DMS153 (cell line): ENCODE results near the gene TRIM71.
"Not testable (repeated sequence)": the region's sequence is repeated elsewhere in the genome, so short reads cannot be mapped to it uniquely, and the experiment has no call there.

Experiments
- DNase-seq: peaks from one replicate; lab custom pipeline; 2025; lab: John Stamatoyannopoulos, UW

Gene TRIM71

DNA sequence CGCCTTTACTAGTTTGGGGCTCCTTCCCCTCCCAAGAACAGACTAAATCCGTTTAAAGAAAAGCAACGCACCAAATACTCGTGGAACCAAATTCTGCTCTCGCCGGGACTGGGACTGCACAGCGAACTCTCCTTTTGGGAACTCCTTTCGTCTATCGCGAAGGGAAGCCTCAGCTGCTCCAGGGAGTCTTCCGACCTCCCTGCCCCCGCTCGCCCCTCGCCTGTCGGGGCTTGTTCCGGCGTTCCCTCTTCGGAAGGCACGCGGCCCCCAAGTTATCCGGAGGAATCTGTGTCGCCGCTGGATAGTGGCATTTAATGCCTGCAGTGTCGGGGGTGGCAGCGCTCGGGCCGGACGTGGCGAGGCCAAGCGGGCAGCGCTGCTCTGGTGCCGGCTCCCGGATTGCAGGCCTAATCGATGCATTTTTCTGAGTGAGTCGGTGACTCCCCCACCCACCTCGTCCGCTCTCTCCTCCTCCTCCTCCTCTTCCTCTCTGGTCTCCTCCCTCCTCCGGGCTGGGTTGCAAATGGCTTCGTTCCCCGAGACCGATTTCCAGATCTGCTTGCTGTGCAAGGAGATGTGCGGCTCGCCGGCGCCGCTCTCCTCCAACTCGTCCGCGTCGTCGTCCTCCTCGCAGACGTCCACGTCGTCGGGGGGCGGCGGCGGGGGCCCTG lies at the start of gene TRIM71:
Gene TRIM71, plus strand, starts transcription at position 440 of the 671 bp plus-strand sequence. Its CDS starts 84 bp downstream, at position 524.
- DNase-seq: no peak

DNA sequence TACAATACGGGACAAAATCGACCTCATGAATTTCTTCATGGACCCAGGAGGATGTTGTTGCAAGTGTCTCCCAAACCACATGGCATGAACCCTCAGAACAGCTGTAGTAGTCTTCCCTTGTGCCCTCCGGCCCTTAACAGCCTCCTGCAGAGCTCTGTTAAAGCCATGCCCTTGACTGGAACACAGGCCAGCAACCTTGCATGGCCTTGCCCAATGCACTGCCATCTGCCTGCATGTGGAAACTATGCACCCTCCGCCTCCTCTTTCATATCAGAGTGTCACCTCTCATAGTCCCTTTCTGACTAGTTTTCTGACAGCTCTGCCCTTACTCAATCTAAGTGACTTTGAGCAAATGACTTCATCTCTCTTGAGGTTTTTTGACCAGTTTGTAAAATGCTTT lies 39.4 kb upstream of the TRIM71 start:
- no peak for DNase-seq

DNA sequence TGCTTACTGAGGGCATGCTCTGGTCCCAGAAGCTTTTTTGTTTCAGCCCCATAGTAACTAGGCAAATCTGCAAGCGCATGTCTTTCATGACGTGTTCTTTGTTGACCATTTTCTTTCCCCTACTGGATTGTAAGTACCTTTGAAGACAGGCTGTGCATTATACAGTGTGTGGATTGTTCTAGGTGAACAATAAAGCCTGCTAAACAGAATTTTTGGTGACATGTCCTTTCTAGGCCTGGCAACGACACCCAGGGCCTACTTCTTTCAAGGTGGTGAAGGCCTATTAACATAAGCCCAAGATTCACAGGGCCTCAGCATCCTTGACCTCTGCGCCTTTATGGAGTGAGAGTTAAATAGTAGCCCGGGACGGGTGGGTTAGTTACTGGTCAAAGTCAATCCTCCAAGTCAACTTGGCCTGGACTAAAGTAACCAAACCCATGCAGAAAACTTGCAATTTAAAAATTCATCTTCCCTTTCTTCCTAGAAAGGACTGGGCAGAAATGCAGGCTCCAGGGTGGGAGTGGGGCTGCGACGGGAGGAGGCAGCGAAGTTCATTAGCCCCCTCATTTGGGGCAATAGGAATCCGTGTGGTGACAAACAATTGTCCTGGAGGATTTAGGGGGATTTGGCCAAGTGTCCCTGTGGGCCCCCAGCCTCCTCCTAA lies 37.6 kb upstream of the TRIM71 start:
- DNase-seq: no peak

DNA sequence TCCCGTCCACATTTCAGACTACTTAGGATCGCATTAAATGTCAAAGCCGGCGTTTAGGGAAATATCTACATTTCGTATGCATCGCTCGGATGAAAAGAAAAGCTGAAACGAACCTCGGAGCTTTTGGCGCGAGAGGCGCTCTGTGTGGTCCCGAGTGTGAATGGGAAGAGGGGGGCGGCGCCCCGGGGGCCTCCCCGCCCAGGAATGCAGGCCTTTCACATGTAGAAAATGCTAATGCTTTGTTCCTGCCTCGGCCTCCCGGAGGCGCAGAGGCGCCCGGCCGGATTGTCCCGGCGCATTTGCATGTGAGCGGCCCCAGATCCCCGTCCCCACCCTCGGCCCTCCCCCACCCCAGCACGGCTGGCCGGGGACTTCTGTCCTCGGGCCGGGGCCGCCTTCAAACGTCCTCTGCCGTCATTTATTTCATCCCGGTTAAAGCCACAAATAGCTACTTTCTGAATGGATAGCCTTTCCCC lies 37.0 kb upstream of the TRIM71 start:
- DNase-seq: no peak

DNA sequence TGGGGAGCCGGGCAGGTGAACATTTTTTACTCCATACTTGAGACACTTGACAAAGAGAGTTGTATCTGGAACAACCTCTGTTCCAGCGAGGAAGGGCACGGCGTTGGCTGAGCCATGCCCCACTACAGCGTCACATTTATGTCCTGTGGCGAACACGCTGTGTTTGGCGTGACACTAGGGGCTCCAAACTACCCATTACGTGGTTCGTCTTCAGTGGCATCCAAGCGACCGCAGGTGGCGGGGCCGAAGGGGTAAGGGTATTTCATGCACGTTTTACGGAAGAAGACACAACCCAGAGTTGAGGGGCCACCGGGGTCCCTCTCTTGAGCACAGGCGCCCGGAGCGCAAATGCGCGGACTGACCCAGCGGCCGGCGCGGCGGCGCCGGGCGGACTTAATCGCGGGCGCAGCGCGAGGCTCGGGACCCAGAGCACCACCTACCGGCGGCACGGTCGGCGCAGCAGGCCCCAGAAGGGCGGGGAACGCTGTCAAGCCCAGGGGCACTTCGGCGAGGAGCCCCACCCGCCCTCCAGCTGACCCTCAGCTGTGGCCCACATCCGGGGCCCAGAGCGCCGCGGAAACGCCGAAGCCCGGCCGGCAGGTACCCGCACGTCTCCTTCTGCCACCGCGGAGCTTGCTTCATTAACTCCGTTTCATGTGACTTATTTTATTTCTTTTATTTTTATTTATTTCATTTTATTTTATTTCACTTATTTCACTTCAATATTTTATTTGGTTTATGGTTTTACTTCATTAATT lies 36.4 kb upstream of the TRIM71 start:
- DNase-seq: peak; percentile 26

DNA sequence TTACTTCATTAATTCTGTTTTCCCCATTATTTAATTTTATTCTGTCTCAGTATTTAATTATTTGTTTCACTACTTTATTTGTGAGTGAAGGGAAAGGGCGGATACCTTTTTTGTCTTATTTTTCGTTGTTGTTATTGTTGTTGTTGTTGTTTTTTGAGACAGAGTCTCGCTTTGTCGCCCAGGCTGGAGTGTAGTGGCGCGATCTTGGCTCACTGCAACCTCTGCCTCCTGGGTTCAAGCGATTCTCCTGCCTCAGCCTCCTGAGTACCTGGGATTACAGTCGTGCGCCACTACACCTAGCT lies 35.9 kb upstream of the TRIM71 start:
- not testable (repeated sequence) for DNase-seq

DNA sequence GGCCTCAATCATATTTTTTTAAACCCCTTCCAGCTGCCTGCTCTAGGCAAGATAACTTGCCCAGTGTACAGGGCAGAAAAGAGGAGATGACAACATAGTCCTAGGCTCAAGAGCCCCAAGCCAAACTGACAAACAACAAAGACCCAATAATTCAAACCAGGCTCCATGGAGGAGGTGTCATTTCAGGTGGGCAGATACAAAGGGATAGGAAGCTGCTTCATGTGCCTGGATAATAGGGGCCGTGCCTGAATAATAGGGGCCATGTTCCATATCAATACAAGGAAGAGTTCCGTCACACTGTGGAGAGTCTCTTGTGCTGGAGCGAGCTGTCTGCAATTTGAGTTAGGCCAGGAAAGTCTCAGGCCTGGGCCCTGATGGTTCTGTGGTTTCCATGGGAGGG lies 35.4 kb upstream of the TRIM71 start:
- no peak for DNase-seq

DNA sequence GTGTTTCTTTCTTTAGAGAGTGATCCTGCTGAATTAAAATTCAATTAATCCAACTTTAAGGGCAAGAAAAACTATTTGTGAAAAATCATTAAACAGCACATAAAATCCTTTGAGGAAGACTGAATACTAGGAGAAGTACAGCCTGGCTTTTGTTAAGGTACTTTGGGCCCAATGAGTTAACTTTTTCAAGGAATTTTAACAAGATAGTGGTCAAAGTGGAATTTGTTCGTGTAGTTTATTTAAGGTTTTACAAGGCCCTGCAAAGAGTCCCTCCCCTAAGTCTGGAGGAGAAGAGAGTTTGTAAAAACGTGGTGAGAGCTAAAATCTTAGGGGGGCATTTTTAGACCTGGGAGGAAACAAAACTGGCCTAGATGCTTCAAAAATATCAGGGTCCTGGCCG lies 26.0 kb upstream of the TRIM71 start:
- DNase-seq: no peak

DNA sequence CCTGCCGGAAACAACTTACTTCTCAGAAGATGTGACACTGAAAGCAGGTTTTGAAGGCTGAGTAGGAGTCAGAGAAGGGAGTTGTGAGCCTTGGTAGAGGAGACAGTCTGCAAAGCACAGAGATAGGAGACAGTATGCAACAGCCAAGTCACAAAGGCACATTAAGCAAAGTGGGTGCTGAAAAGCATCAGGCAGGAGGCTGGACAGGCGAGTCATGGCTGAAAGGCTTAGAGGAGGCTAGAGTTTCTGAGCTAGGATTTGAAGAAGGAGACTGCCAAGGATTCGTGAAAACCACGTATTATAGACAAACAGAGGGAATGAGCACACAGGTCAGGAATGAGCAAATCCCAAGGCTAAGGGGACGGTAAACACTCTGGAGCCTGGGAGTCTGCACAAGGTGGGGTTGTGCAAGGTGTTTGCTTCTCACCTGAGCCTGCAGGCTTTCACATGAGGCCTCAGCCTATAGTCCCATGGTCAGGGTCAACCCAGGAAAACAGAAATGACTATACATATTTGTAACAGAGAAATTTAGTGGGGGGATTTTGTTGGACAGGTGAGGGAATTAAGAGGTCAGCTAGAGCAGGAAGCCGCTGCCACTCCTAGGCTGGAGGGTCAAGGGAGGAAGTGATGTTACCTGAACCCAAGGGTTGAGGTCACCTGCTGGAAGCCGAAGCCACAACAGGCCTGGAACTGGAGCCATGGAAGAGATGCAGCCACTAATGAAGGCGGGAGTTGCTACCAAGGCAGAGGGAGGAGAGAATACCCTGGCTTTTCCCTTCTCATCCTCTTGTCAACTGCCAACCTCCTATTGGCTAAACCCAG lies 23.1 kb upstream of the TRIM71 start:
- DNase-seq: no peak

DNA sequence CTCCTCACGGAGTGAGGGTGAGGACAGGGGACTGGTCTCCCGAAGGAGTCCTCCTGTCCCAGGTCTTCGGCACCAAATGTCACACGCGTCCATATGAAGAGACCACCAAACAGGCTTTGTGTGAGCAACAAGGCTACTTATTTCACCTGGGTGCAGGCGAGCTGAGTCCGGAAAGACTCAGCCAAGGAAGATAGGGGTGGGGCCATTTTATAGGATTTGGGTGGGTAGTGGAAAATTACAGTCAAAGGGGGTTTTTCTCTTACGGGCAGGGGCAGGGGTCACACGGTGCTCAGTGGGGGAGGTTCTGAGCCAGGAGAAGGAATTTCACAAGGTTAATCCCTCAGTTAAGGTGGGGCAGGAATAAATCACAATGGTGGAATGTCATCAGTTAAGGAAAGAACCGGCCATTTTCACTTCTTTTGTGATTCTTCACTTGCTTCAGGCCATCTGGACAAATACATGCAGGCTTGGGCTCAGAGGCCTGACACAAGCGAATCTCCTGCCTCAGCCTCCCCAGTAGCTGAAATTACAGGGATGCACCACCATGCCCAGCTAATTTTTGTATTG lies 21.3 kb upstream of the TRIM71 start:
- not testable (repeated sequence) for DNase-seq

DNA sequence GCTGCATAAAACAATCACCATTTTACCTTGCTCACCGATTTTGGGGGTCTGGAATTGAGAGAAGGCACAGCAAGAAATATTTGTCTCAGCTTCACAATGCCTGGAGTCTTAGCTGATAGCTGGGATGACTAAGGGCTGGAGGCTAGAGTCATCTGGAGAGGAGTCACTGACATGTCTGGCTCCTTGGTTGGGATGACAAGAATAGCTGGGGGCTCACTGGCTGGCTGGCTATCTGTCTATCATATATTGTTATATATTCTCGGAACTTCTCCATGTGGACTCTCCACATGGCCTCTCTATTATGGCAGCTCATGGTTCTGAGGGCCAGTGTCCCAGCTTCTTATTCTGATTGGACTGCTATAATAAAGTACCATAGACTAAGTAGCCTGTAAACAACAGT lies 20.0 kb upstream of the TRIM71 start:
- no peak for DNase-seq

DNA sequence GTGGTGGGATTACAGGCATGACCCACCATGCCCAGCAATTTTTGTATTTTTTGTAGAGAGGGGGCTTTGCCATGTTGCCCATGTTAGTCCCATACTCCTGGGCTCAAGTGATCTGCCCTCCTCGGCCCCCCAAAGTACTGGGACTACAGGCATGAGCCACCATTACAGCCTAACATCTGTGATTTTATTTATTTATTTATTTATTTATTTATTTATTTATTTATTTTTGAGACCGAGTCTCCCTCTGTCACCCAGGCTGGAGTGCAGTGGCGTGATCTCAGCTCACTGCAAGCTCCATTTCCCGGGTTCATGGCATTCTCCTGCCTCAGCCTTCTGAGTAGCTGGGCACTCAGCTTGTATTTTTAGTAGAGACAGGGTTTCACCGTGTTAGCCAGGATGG lies 16.4 kb upstream of the TRIM71 start:
- not testable (repeated sequence) for DNase-seq

DNA sequence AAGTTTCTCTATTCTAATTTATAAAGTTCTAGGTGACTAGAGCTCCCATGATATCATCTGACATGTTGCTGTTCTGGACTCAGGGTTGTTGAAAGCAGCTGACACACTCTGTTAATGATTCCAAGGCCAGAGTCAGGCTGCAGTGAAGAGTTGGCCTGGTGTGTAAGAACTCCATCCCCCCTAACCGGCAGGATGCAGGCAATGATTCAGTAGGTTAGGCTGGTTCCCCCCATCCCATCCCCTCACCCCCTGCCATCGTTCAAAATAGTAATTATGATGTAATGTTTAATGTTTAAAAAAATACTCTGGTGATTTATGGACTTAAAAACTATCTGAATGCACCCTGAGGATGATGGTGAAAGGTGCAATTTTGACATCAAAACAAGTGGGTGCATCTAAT lies 4.6 kb upstream of the TRIM71 start:
- no peak for DNase-seq

DNA sequence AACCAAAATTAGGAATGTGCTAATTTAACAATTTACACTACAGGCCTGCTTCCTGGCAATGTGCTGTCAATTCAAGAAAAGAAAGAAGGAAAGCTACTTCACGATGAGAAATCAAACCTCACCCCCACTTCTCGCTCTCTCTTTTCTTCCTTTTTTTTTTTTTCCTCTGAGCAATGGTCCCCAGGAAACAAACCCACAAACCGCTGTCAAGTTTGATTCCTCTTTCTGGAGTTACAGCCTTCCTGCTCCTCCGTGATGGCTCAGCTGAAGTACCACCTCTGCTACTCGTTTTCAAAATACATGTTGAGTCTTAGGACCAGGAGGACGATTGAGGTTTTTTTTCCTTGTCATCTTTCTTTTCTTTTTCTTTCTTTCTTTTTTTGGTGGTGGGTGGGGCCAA lies 3.4 kb upstream of the TRIM71 start:
- no peak for DNase-seq

DNA sequence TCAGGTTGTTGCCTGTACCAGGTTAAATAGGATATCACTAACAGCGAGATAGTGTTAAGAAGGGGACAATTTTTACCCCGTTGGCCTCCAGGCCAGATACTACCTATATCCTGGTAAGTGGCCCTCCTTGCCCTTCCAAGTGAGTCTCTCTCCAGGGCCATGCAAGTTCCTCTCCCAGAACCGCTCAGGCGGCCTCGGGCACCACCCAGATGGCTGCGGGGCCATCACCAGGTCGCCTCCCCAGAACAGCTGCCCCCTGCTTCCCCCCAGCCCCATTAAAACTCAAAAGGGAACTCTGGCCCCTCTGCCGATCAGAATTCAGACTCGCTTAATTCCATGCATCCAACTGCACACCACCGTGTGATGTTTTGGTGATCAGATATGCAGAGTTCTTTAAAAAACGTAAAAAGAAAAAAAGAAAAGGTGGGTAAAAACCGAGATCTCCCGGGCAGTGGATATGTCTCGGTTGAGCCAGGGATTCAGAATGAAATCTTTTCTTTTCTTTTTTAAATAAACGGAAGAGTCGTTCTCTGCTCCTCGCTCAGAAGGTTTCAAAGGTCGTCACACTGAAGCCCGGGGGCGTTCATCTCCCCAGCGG lies 1.9 kb upstream of the TRIM71 start:
- DNase-seq: no peak

DNA sequence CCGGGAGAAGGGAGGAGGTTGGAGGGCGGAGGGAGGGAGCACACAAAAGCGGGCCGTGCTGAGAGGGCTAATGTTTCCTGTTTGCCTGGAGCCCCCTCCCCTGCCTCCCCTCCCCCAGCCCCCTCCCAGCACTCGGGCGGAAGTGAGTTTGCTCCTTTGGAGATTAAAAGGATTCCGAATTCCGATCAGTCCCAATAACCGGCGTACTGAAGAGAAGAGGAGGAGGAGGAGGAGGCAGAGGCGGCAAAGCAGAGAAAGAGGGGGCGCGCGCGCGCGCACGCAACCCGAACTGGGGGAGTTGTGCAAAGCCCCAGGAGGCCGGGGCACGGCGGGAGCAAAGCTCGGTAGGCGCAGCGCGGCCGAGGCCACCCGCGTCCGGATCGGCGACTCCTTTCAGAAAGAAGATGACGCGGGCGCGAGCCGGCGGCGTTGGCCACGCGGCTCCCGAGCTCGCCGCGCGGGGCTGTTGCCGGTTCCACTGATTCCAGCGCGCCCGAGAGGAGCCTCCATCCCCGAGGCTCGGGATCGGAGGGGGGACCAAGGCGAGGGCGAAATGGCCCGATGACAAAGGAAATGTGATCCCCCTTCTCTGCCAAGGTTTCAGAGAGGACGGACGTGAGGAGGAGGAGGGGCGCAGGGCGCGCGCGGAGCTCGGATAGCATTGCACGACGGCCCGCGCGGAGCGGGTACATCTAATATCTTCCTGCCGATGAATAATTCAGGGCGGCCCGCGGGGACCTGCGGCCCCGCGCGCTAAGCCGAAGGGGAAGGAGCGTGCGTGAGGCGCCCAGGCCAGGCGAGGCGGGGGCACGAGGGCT lies 1.1 kb upstream of the TRIM71 start:
- no peak for DNase-seq

DNA sequence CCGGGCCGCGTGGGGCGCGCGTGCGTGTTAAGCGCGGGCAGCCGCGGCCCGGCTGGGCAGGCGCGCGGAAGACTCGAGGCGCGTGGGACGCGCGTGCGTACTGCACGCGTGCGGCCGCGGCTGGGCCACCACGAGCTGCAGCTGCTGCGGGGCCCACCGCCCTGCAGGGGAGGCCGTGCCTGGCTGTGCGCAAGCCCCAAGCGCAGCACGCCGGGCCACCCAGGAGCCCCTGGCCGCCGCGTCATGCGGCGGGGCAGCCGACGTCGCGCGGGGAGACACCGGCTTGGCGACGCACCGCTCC lies 590 bp upstream of the TRIM71 start:
- DNase-seq: no peak

DNA sequence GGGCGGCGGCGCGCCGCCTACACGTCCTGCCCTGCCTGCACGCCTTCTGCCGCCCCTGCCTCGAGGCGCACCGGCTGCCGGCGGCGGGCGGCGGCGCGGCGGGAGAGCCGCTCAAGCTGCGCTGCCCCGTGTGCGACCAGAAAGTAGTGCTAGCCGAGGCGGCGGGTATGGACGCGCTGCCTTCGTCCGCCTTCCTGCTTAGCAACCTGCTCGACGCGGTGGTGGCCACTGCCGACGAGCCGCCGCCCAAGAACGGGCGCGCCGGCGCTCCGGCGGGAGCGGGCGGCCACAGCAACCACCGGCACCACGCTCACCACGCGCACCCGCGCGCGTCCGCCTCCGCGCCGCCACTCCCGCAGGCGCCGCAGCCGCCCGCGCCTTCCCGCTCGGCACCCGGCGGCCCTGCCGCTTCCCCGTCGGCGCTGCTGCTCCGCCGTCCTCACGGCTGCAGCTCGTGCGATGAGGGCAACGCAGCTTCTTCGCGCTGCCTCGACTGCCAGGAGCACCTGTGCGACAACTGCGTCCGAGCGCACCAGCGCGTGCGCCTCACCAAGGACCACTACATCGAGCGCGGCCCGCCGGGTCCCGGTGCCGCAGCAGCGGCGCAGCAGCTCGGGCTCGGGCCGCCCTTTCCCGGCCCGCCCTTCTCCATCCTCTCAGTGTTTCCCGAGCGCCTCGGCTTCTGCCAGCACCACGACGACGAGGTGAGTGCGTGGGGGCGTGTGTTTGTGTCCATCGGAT lies 602 bp downstream of the TRIM71 start:
- no peak for DNase-seq

DNA sequence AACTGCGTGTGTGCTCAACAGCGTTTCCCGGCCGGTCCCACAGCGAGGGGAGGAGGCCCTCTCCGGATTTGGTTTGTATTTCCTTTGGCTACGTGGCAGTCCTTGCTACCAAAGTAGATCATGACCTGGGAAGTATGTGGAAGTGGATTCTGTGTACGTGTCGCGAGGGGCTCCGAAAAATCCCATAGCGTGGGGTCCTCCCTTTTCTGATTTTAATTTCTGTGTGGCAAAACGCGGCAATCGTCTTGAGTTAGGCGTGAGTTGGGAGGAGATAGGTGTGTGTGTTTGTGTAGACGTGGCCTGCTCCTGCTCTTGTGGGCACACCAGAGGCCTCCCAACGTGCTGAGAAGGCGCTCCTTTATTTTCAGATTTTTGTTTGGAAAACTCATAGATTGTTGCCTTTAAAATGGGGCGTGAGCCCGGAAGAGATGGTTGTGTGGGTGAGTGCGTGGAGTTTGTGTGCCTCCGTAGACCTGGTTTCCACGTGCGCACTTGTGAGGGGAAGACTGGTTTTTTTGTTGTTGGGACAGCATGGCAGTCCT lies 1.2 kb downstream of the TRIM71 start:
- no peak for DNase-seq
